ENCODE data around the gene YBX2. TPM values are rescaled to one million over a fixed set of nuclear protein-coding genes. Genes with fewer than 3 reads are reported as not detected.

Gene YBX2
- polyA plus RNA-seq, 1 experiment: 0.11 TPM

- no peak for DNase-seq (ENCODE audit: low read depth)
- ChIA-PET POLR2A (interaction anchor here (0.9 kb wide), 1 partner anchor 9 kb away, joined by 4 read pairs; the partner anchor contains the start of genes CTDNEP1 and ELP5), CTCF (interaction anchor here (0.7 to 1.1 kb wide), 3 partner anchors 38 to 66 kb away, joined by 3 to 4 read pairs (median 3); partner anchors contain the start of gene SLC2A4)
- Histone ChIP-seq H3K36me3 (ENCODE audit: control insufficient read depth, insufficient read depth, low read length) (peaks cover 10% of the 10 kb centered on the region), H3K27me3 (ENCODE audit: control insufficient read depth, insufficient read depth, low read length) (no peaks in the 10 kb centered on the region), H3K4me3 (ENCODE audit: low read depth, low read length) (peak overlapping the region; percentile 67)
- TF ChIP-seq CTCF (IDR thresholded peaks at IDR 0.05; ENCODE audit: insufficient read depth, low read depth, low read length): no peak
Observed at GRCh38 chr17:7242717-7243452, 51.6 kb downstream of the YBX2 start.

DNA sequence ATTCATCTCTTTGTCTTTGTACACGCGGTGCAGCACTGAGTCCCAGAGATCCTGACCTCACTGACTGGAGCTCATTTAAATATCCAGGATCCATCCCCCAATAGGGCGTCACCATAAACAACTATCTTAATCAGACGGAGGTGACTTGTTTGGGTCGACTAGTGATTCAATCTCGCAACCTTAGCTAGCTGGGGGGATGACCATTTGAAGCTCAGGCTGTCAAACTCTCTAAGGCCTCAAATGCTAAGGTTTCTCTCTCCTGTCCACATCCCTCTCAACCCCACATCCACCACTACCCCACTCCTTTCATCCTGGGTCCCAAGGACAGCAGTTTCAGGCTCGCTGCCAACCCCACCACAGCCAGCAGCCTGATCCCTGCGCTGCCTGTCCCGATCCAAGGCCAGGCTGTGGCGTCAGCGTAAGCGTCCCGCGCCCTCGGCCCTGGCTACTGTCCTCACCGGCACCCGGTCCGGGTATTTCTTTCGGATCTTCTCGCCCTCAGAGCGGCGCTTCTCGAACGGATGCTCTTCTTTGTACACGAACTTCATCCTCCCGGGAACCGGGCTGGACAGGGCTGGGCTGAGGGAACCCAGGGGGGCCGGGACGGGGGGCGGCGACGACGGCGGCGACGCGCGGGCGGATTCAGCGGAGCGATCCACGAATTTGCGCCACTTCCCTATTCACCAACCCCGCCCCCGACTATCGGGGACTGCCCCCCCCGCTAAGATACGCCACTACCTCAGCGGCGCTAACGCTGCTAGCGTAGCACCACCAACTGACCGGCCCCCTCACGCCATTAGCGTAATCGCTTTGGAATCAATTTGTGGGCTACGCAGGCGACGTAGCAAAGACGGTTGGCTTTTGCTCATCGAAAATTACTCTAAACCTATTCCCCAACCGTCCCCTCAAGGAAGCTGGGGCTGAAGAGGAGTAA is 52.4 kb downstream of the YBX2 start, which contains the start of gene GABARAP:
GABARAP (minus strand) TSS at position 667 of the 934 bp plus-strand sequence; CDS start at position 548, 119 bp downstream.
- POLR2A ChIA-PET: interaction anchor here (0.5 to 0.9 kb wide), 3 partner anchors 9 to 351 kb away, joined by 3 to 4 read pairs (median 4); partner anchors contain the start of genes CTDNEP1 and ELP5
- DNase-seq (ENCODE audit: low read depth): no peak
- Histone ChIP-seq H3K27me3 (ENCODE audit: control insufficient read depth, insufficient read depth, low read length) (no peaks in the 10 kb centered on the region), H3K4me3 (ENCODE audit: low read depth, low read length) (peak within 1 kb of the TSS; percentile 67), H3K36me3 (ENCODE audit: control insufficient read depth, insufficient read depth, low read length) (peaks cover 10% of the 10 kb centered on the region)
- no peak for TF ChIP-seq CTCF (IDR thresholded peaks at IDR 0.05; ENCODE audit: insufficient read depth, low read depth, low read length)
- CTCF ChIA-PET: interaction anchor here (0.7 to 1.7 kb wide), 5 partner anchors 22 to 66 kb away, joined by 3 to 14 read pairs (median 4); partner anchors contain the start of gene SLC2A4

- Histone ChIP-seq H3K27me3 (ENCODE audit: control insufficient read depth, insufficient read depth, low read length) (no peaks in the 10 kb centered on the region), H3K36me3 (ENCODE audit: control insufficient read depth, insufficient read depth, low read length) (peaks cover 10% of the 10 kb centered on the region), H3K4me3 (ENCODE audit: low read depth, low read length) (peak overlapping the region; percentile 67)
- TF ChIP-seq CTCF (IDR thresholded peaks at IDR 0.05; ENCODE audit: insufficient read depth, low read depth, low read length): no peak
- CTCF ChIA-PET: interaction anchor here (1.0 to 1.7 kb wide), 2 partner anchors 21 to 55 kb away, joined by 4 to 14 read pairs; no protein-coding TSS in a partner anchor
- DNase-seq (ENCODE audit: low read depth): no peak
- POLR2A ChIA-PET: interaction anchor here (0.5 to 0.6 kb wide), 2 partner anchors 10 to 351 kb away, joined by 3 to 4 read pairs; partner anchors contain the start of gene CTDNEP1
Observed at GRCh38 chr17:7241090-7241733, 53.2 kb downstream of the YBX2 start.

DNA sequence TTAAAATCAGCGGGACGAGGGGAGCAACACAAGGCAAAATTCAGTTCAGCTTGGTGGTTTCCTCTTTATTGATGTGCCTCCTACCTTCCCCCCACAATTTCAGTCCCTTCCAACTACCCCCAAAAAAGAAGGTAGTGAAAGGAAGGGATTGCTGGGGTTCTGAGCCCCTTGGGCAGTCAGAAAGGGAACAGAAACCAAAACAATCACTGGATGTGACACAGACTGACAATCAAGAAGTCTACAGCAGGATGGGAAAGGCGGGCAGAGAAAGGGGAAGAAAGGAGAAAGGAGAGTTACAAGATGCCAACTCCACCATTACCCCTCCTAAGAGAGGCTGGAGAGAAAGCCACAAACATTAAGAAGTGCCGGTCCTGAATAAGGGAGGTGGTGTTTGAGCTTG is 54.1 kb downstream of the YBX2 start:
- H3K27me3 ChIP-seq (ENCODE audit: control insufficient read depth, insufficient read depth, low read length): no peaks in the 10 kb centered on the region
- no peak overlapping the region for H3K4me3 ChIP-seq (ENCODE audit: low read depth, low read length)
- DNase-seq (ENCODE audit: low read depth): no peak
- H3K36me3 ChIP-seq (ENCODE audit: control insufficient read depth, insufficient read depth, low read length): peaks cover 14% of the 10 kb centered on the region
- ChIA-PET POLR2A (no interaction called here), CTCF (interaction anchor here (1.7 to 3.6 kb wide), 2 partner anchors 56 kb away, joined by 14 to 19 read pairs; no protein-coding TSS in a partner anchor)
- TF ChIP-seq CTCF (IDR thresholded peaks at IDR 0.05; ENCODE audit: insufficient read depth, low read depth, low read length): no peak
